Thoracic aorta (tissue), 2 donors: ENCODE results near the gene UTP4. TPM values are rescaled to one million over a fixed set of nuclear protein-coding genes. Genes with fewer than 3 reads are reported as not detected.
"Not testable (repeated sequence)": the region's sequence is repeated elsewhere in the genome, so short reads cannot be mapped to it uniquely, and the experiment has no call there.

ENCODE experiments used
- ATAC-seq: fragments of 150-250 bp; one replicate; pipeline ENCODE4 v1.8.0; 2017; ENCODE audit warnings: low read depth; ENCODE audit not compliant: insufficient number of reproducible peaks, low FRiP score
- DNase-seq: peaks from one replicate; pipeline ENCODE4 v3.0.0-alpha.2; 2020; ENCODE audit warnings: low spot score
- H3K27ac ChIP-seq, 2 donors: fragments of 200-600 bp; sonication (generic); 1 replicate in 1 of 2; 2 replicates in 1 of 2; pipeline ENCODE4 v1.5.1; 2016; ENCODE audit warnings: mild to moderate bottlenecking in 2 of 2, moderate library complexity in 2 of 2
- H3K27me3 ChIP-seq: fragments of 200-600 bp; sonication (generic); replicated peaks from 2 replicates; pipeline ENCODE4 v1.6.0; 2016; ENCODE audit warnings: mild to moderate bottlenecking; ENCODE audit not compliant: insufficient read depth
- H3K36me3 ChIP-seq: fragments of 200-600 bp; sonication (generic); one replicate; pipeline ENCODE4 v1.5.1; 2016
- H3K4me1 ChIP-seq, 2 donors: fragments of 200-600 bp; sonication (generic); 1 replicate in 1 of 2; 2 replicates in 1 of 2; pipeline versions ENCODE4 v1.5.1 to v1.6.0; 2016; ENCODE audit warnings: low read depth in 2 of 2, mild to moderate bottlenecking in 1 of 2; ENCODE audit not compliant: control insufficient read depth in 1 of 2
- H3K4me3 ChIP-seq: fragments of 200-600 bp; sonication (generic); 2 replicates; pipeline ENCODE4 v1.5.1; 2016; ENCODE audit warnings: mild to moderate bottlenecking
- H3K9me3 ChIP-seq: fragments of 200-600 bp; sonication (generic); 2 replicates; pipeline ENCODE4 v1.5.1; 2016
- CTCF ChIP-seq: fragments of 200-600 bp; sonication (generic); IDR thresholded peaks from one replicate; pipeline ENCODE4 v1.5.1; 2019; ENCODE audit warnings: antibody characterized with exemption
- total RNA-seq, 2 donors: library from RNA; depleted of rRNA; stranded (reverse); fragments of >200 nt; gene quantifications; one replicate each; pipeline versions ENCODE4 v1.1.0 to v1.2.3, GENCODE V29; 2016

UTP4 gene
- total RNA-seq, 2 donors from 2014 or later = 44.5 to 59.7 TPM

GRCh38 chr16:69118994-69119393 lies 13.5 kb upstream of the UTP4 start:
- ATAC-seq (no peak), DNase-seq (no peak)
- Histone ChIP-seq H3K4me3 (no peak overlapping the region), H3K27ac (no peak overlapping the region), H3K27me3 (no peaks in the 10 kb centered on the region), H3K36me3 (peaks cover 48% of the 10 kb centered on the region), H3K4me1 (peaks cover 7 to 22% of the 10 kb centered on the region in 2 donors), H3K9me3 (no peaks in the 10 kb centered on the region)
- TF ChIP-seq CTCF = no peak

- Histone ChIP-seq H3K4me1 (peaks cover 7 to 22% of the 10 kb centered on the region in 2 donors), H3K36me3 (peaks cover 45% of the 10 kb centered on the region), H3K27ac (no peak overlapping the region), H3K27me3 (no peaks in the 10 kb centered on the region), H3K9me3 (no peaks in the 10 kb centered on the region), H3K4me3 (no peak overlapping the region)
- ATAC-seq (no peak), DNase-seq (no peak)
- TF ChIP-seq CTCF = no peak
These were observed 12.9 kb upstream of the UTP4 start for GRCh38 chr16:69119536-69119935.

GRCh38 chr16:69120096-69120664 lies 12.3 kb upstream of the UTP4 start:
- H3K9me3 ChIP-seq = no peaks in the 10 kb centered on the region
- H3K4me1 ChIP-seq = peaks cover 7 to 22% of the 10 kb centered on the region in 2 donors
- H3K36me3 ChIP-seq = peaks cover 39% of the 10 kb centered on the region
- H3K27ac ChIP-seq = no peak overlapping the region
- H3K27me3 ChIP-seq = no peaks in the 10 kb centered on the region
- no peak overlapping the region for H3K4me3 ChIP-seq
- DNase-seq = no peak
- no peak for ATAC-seq
- no peak for TF ChIP-seq CTCF

GRCh38 chr16:69123910-69124309 lies 8.5 kb upstream of the UTP4 start:
- ATAC-seq = no peak
- TF ChIP-seq CTCF = peak; percentile 66
- Histone ChIP-seq H3K27me3 (no peaks in the 10 kb centered on the region), H3K36me3 (peaks cover 23% of the 10 kb centered on the region), H3K27ac (no peak overlapping the region), H3K4me1 (peaks cover 6 to 7% of the 10 kb centered on the region in 2 donors), H3K9me3 (no peaks in the 10 kb centered on the region), H3K4me3 (no peak overlapping the region)
- DNase-seq = no peak

- H3K4me3 ChIP-seq, ATAC-seq, H3K4me1 ChIP-seq, H3K27ac ChIP-seq, DNase-seq, H3K27me3 ChIP-seq, H3K9me3 ChIP-seq: not testable (repeated sequence)
- H3K36me3 ChIP-seq = peaks cover 18% of the 10 kb centered on the region
These were observed 8.0 kb upstream of the UTP4 start for GRCh38 chr16:69124406-69124805.

- not testable (repeated sequence) for H3K27ac ChIP-seq, DNase-seq, ATAC-seq, H3K4me3 ChIP-seq, H3K9me3 ChIP-seq, H3K4me1 ChIP-seq, H3K27me3 ChIP-seq
- H3K36me3 ChIP-seq = peaks cover 13% of the 10 kb centered on the region
These were observed 7.5 kb upstream of the UTP4 start for GRCh38 chr16:69124961-69125360.
